Right lobe of liver (tissue), 6 donors: ENCODE results near the gene LCE3E. TPM values are rescaled to one million over a fixed set of nuclear protein-coding genes. Genes with fewer than 3 reads are reported as not detected.

Source experiments
- ATAC-seq, 4 donors: fragments of 200-7000 bp; cut with Tn5 transposase; one replicate each; pipeline ENCODE4 v1.9.1; 2020; ENCODE audit warnings: mild to moderate bottlenecking in 4 of 4, moderate library complexity in 4 of 4
- DNase-seq, 3 donors: peaks; one replicate each; pipeline ENCODE4 v3.0.0-alpha.2; 2020
- H3K27ac ChIP-seq, 3 donors: fragments of 200-600 bp; one replicate each; pipeline ENCODE4 v1.8.0; 2022
- H3K27me3 ChIP-seq, 2 donors: fragments of 200-600 bp; one replicate each; pipeline ENCODE4 v1.8.0; 2022
- H3K36me3 ChIP-seq, 4 donors: fragments of 200-600 bp; sonication (generic) in 1 of 4; one replicate each; pipeline versions ENCODE4 v1.5.1 to v1.8.0; 2017 to 2022; ENCODE audit warnings: control low read depth in 1 of 4
- H3K4me1 ChIP-seq, 4 donors: fragments of 200-600 bp; sonication (generic) in 1 of 4; one replicate each; pipeline versions ENCODE4 v1.5.1 to v1.8.0; 2017 to 2022; ENCODE audit warnings: control low read depth in 1 of 4
- H3K4me3 ChIP-seq, 3 donors: fragments of 200-600 bp; one replicate each; pipeline ENCODE4 v1.8.0; 2022
- H3K9me3 ChIP-seq, 4 donors: fragments of 200-600 bp; sonication (generic) in 1 of 4; one replicate each; pipeline versions ENCODE4 v1.5.1 to v1.8.0; 2017 to 2022; ENCODE audit warnings: control low read depth in 1 of 4
- POLR2A ChIP-seq: fragments of 450-650 bp; IDR thresholded peaks from one replicate; pipeline ENCODE4 v1.6.1; 2017; ENCODE audit warnings: antibody characterized with exemption, mild to moderate bottlenecking
- WGBS: methylation state at CpG from one replicate; pipeline ENCODE4 v1.1.6; 2018; ENCODE audit warnings: low coverage, low lambda C conversion rate; ENCODE audit not compliant: insufficient coverage; ENCODE audit errors: missing lambda C conversion rate; 5-methylcytosine and 5-hydroxymethylcytosine counted together
- intact Hi-C, 2 donors: fragments of 100-400 bp; cut with DNase I; formaldehyde crosslinking; loops; one replicate each; pipeline versions ENCODE4 v1.11.2 to v1.14.1; 2022
- small RNA-seq, 2 experiments: library from RNA; depleted of rRNA; stranded (forward); fragments of <200 nt; gene quantifications; one replicate each; pipeline ENCODE3, GENCODE V24; 2016
- total RNA-seq, 6 experiments: library from RNA; depleted of rRNA in 2 of 6; stranded (reverse); fragments of >200 nt in 2 of 6; fragmentation: NEBNext Ultra II Directional in 3 of 6; extraction: Animal tissue kit (Norgen Biotek cat#: 25700) in 3 of 6; gene quantifications; one replicate each; pipeline versions ENCODE4 v1.1.0 to v1.2.4, GENCODE V29; 2016 to 2023
- TF ChIP-seq, protein P1 (sequence below), 4 donors: fragments of 200-600 bp in 3 of 4; fragments of 450-650 bp in 1 of 4; IDR thresholded peaks; one replicate each; pipeline versions ENCODE4 v1.5.1 to v1.8.0; 2016 to 2022; ENCODE audit warnings: antibody characterized with exemption in 4 of 4, mild to moderate bottlenecking in 2 of 4
- donor health status: DM: no; HTN: yes; CAD: no.
- donor health status: DM: no; HTN: no; CAD: no.
- donor health status: DM: no; HTN: no; CAD: no.
- donor health status: DM: no; HTN: yes; CAD: no.
- donor health status: DM: no; HTN: yes; CAD: no.

The LCE3E gene
- total RNA-seq, 6 experiments from 2014 or later: not detected

- WGBS: 52% methylated on average over 4 of the region's 4 CpGs
- no peak for TF ChIP-seq POLR2A
- TF ChIP-seq, protein P1, sequence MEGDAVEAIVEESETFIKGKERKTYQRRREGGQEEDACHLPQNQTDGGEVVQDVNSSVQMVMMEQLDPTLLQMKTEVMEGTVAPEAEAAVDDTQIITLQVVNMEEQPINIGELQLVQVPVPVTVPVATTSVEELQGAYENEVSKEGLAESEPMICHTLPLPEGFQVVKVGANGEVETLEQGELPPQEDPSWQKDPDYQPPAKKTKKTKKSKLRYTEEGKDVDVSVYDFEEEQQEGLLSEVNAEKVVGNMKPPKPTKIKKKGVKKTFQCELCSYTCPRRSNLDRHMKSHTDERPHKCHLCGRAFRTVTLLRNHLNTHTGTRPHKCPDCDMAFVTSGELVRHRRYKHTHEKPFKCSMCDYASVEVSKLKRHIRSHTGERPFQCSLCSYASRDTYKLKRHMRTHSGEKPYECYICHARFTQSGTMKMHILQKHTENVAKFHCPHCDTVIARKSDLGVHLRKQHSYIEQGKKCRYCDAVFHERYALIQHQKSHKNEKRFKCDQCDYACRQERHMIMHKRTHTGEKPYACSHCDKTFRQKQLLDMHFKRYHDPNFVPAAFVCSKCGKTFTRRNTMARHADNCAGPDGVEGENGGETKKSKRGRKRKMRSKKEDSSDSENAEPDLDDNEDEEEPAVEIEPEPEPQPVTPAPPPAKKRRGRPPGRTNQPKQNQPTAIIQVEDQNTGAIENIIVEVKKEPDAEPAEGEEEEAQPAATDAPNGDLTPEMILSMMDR (IDR thresholded peaks at IDR 0.05): no peak
- Histone ChIP-seq H3K27ac (no peak overlapping the region), H3K4me1 (peaks cover 0 to under 1% (median 0%) of the 10 kb centered on the region in 4 donors), H3K9me3 (no peaks in the 10 kb centered on the region), H3K36me3 (no peaks in the 10 kb centered on the region), H3K27me3 (peaks cover 0 to 4% of the 10 kb centered on the region in 2 donors), H3K4me3 (no peak overlapping the region)
- intact Hi-C loops: no loop called here
- ATAC-seq (no peak), DNase-seq (no peak)
Observed at GRCh38 chr1:152520561-152521090, 46.0 kb downstream of the LCE3E start.

- intact Hi-C loops: no loop called here
- Histone ChIP-seq H3K9me3 (no peaks in the 10 kb centered on the region), H3K27ac (no peak overlapping the region), H3K4me1 (peaks cover 0 to 6% (median 0%) of the 10 kb centered on the region in 4 donors), H3K27me3 (peaks cover 0 to 9% of the 10 kb centered on the region in 2 donors), H3K36me3 (no peaks in the 10 kb centered on the region), H3K4me3 (no peak overlapping the region)
- TF ChIP-seq POLR2A: no peak
- TF ChIP-seq, protein P1 (IDR thresholded peaks at IDR 0.05): no peak
- ATAC-seq (no peak), DNase-seq (no peak)
- 33% methylated on average over 1 of the region's 1 CpG for WGBS
Observed at GRCh38 chr1:152519851-152520250, 46.7 kb downstream of the LCE3E start.

DNA sequence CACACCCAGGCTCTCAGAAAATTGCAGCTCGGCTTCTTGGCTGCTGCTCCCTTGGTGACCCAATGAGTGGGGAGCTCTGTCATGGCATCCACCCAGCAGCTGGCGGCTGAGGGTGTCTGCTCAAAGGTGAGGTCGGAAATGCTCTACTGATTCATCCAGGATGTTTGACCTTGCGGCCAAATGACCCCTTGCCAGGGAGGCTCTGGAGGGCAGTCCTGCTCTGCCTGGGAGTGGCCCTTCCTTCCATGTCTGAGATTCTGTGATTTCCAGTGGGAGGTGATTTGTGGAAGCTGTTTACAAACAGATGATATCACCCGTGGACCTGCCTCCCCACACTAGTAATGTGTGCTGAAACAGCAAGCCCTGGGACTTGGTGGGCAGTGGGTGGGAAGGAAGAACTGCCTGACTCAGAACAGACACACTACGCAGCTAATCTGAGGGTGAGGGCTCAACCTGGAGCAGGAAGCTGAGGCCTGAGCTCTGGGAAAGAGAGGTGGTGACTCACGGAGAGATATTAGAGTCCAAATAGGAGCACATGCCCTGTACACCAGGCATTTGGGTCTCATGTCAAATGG lies 49.3 kb downstream of the LCE3E start:
- WGBS: 54% methylated on average over 3 of the region's 7 CpGs
- Histone ChIP-seq H3K4me1 (peaks cover 0 to 6% (median 0%) of the 10 kb centered on the region in 4 donors), H3K36me3 (no peaks in the 10 kb centered on the region), H3K27ac (no peak overlapping the region), H3K4me3 (no peak overlapping the region), H3K27me3 (peaks cover 0 to 14% of the 10 kb centered on the region in 2 donors), H3K9me3 (no peaks in the 10 kb centered on the region)
- TF ChIP-seq, protein P1 (IDR thresholded peaks at IDR 0.05): no peak
- TF ChIP-seq POLR2A: no peak
- intact Hi-C loops: no loop called here
- DNase-seq (peak in 2 of 3 donors; percentile 63 to 70), ATAC-seq (peak in 3 of 4 donors; percentile 61 to 90 (median 76))

DNA sequence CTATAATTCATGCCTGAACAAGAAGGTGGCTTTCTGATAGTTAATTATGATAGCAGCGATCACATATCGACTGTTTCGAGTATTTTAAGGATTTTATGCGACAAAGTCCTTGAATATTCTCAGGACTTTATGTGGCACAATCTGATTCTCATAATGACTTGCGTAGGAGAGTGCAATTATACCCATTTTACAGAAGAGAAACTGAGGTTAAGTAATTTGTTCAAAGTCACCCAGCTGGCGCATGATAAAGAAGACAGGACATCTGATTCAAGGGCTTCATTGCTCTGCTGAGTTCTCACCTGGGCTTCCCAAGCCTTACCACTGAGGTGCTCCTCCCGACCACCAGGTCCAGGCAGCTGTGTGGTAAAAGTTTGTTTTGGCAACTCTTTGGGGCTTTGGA lies 50.5 kb downstream of the LCE3E start:
- Histone ChIP-seq H3K4me1 (peaks cover 0 to 6% (median 0%) of the 10 kb centered on the region in 4 donors), H3K4me3 (no peak overlapping the region), H3K27ac (no peak overlapping the region), H3K27me3 (peaks cover 0 to 14% of the 10 kb centered on the region in 2 donors), H3K36me3 (no peaks in the 10 kb centered on the region), H3K9me3 (no peaks in the 10 kb centered on the region)
- no peak for TF ChIP-seq POLR2A
- TF ChIP-seq, protein P1 (IDR thresholded peaks at IDR 0.05): no peak
- ATAC-seq (no peak), DNase-seq (no peak)
- 70% methylated on average over 7 of the region's 7 CpGs for WGBS
- intact Hi-C loops: no loop called here

Small RNA genes lying within 50 kb of the gene (small RNA-seq; reads per million reads assigned to genes)
- gene LCE3B: 0 reads per million in 2 experiments

Other genes starting within 250 kb of the LCE3E start
- gene FLG, start 241.5 kb downstream of the LCE3E start, total RNA-seq: not detected
- not detected for gene FLG2, start 206.8 kb downstream of the LCE3E start, total RNA-seq
- not detected for gene CRNN, start 152.5 kb downstream of the LCE3E start, total RNA-seq
- not detected for gene LCE5A, start 56.0 kb downstream of the LCE3E start, total RNA-seq
- not detected for gene CRCT1, start 52.3 kb downstream of the LCE3E start, total RNA-seq
- not detected for gene LCE3D, start 13.7 kb upstream of the LCE3E start, total RNA-seq
- gene LCE3C, start 33.5 kb upstream of the LCE3E start, total RNA-seq: not detected
- not detected for gene LCE3B, start 47.0 kb upstream of the LCE3E start, total RNA-seq
- not detected for gene LCE3A, start 56.3 kb upstream of the LCE3E start, total RNA-seq
- gene LCE2D, start 96.6 kb upstream of the LCE3E start, total RNA-seq: not detected
- gene LCE2C, start 108.5 kb upstream of the LCE3E start, total RNA-seq: not detected
- gene LCE2B, start 119.3 kb upstream of the LCE3E start, total RNA-seq: not detected
- not detected for gene LCE2A, start 131.6 kb upstream of the LCE3E start, total RNA-seq
- not detected for gene LCE4A, start 141.4 kb upstream of the LCE3E start, total RNA-seq
- not detected for gene KPRP, start 191.2 kb upstream of the LCE3E start, total RNA-seq
- not detected for gene LCE1F, start 208.4 kb upstream of the LCE3E start, total RNA-seq
- not detected for gene LCE1E, start 219.5 kb upstream of the LCE3E start, total RNA-seq
- gene LCE1D, start 229.9 kb upstream of the LCE3E start, total RNA-seq: not detected
- gene LCE1C, start 239.9 kb upstream of the LCE3E start, total RNA-seq: not detected
- not detected for gene LCE1B, start 245.2 kb upstream of the LCE3E start, total RNA-seq